Coronary artery (tissue), 2 donors: ENCODE data around the gene BMPER.

ENCODE experiments used
- DNase-seq: peaks from one replicate; pipeline ENCODE4 v3.0.0-alpha.2; 2017; ENCODE audit warnings: low spot score
- H3K27ac ChIP-seq, 2 donors: fragments of 200-600 bp; sonication (generic); one replicate each; pipeline ENCODE4 v1.5.1; 2016 to 2019
- H3K4me3 ChIP-seq: fragments of 200-600 bp; sonication (generic); 2 replicates; pipeline ENCODE4 v1.5.1; 2016; ENCODE audit warnings: mild to moderate bottlenecking, moderate library complexity
- CTCF ChIP-seq: fragments of 200-600 bp; sonication (generic); IDR thresholded peaks from one replicate; pipeline ENCODE4 v1.5.1; 2019; ENCODE audit warnings: antibody characterized with exemption

Gene BMPER

GRCh38 chr7:33964417-33965182 lies 59.3 kb downstream of the BMPER start:
- no peak overlapping the region for H3K27ac ChIP-seq
- no peak overlapping the region for H3K4me3 ChIP-seq
- DNase-seq, result no peak
- no peak for TF ChIP-seq CTCF

DNA sequence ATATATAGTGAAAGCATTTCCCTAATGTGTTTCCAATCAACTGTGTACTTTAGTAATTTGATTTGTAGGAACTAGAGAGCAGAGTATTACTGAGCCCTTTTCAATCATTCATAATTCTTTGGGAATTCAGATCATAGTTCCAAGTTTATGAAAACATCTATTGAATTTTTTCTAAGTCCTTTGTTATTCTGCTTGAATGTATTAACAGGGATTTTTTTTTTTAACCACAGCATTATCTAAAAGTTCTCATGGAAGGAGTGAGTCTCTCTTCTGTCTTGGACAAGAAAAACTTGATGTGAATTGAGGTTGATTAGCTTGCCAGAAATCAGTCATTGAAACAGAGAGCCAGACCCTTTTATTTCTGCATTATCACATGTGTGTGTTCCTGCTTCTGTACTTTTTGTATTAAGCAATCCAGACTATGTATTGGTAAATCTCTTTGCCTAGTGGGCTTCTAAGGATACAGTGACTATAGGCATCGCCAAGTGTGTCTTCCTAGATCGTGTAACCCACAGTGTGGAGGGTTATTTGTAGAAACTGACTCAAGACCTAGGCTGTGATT lies 59.9 kb downstream of the BMPER start:
- DNase-seq, result no peak
- no peak for TF ChIP-seq CTCF
- Histone ChIP-seq H3K27ac (no peak overlapping the region), H3K4me3 (no peak overlapping the region)

- Histone ChIP-seq H3K27ac (no peak overlapping the region), H3K4me3 (no peak overlapping the region)
- DNase-seq, result no peak
- no peak for TF ChIP-seq CTCF
Observed at GRCh38 chr7:33968591-33968990, 63.3 kb downstream of the BMPER start.

DNA sequence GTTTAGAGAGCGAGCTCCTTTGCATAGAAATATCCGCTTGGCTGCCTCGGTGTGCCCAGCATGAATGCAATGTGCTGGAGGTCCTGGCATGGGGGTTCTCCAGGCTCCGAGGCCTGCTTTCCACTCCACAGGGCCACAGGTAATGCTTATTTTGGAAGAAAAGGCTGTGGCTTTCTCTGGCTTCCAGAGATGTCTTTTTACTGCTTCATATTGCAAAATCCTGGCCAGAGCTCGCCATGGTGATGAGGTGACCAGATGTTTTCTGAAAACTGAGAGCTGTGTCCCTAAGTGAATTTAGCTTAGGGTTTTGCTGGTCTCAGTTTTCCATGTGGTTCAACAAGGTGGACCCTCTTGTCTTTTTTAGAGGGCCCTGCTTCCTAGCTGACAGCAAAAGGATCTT lies 65.2 kb downstream of the BMPER start:
- no peak for TF ChIP-seq CTCF
- DNase-seq, result no peak
- no peak overlapping the region for H3K27ac ChIP-seq
- H3K4me3 ChIP-seq, result no peak overlapping the region

DNA sequence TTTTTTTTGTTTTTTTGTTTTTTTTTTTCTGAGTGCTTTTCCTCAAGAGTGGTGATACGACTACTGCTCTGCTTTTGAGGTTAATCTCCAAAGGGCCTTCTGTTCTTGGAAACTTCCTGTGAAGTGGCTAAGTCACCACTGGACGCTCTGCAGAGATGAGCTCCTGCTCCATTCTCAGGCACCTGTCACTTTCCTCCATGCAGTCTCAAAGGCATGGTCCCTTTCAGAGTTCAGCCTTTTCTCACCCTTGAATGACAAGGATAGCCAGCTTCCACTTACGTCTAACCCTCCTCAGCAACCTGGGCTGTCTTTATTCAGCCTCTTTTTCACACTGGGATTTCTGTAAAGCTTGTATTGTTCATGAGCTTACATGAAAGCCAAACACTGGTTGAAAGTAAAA lies 65.8 kb downstream of the BMPER start:
- no peak for DNase-seq
- Histone ChIP-seq H3K27ac (no peak overlapping the region), H3K4me3 (no peak overlapping the region)
- no peak for TF ChIP-seq CTCF

- H3K27ac ChIP-seq, result no peak overlapping the region
- no peak for TF ChIP-seq CTCF
- no peak for DNase-seq
- H3K4me3 ChIP-seq, result no peak overlapping the region
Observed at GRCh38 chr7:33973231-33974015, 68.1 kb downstream of the BMPER start.
